ENCODE measurements around the gene MROH8. TPM values are rescaled to one million over a fixed set of nuclear protein-coding genes. Genes with fewer than 3 reads are reported as not detected.

MROH8 gene
- total RNA-seq, 6 experiments from 2014 or later, result 1.3 to 1.9 (median 1.6) TPM

DNA sequence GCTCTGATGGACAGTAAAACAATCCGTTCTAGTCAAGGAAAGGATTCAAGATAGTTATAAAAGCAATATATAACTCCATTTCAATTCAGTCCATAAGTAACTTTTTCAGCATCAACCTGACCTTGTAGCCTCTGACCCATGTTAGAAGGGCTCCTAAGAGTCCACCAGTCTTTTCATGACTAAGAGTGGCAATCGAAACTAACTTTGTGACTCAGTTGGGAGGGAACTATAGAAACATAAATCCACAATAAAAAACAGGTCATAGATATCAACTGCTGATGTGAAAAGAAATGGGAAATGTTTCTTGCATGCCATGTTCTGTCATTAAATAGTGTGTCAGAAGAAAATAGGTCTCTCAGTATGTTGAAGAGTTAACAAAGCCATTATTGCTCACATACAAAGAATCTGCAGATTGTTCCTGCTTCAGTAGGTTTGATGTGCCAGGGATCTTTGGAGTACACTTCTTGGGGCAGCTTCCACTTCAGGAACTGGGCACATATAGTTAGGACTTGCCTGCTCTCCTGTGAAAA lies 67.4 kb downstream of the MROH8 start:
- TF ChIP-seq, protein P1, sequence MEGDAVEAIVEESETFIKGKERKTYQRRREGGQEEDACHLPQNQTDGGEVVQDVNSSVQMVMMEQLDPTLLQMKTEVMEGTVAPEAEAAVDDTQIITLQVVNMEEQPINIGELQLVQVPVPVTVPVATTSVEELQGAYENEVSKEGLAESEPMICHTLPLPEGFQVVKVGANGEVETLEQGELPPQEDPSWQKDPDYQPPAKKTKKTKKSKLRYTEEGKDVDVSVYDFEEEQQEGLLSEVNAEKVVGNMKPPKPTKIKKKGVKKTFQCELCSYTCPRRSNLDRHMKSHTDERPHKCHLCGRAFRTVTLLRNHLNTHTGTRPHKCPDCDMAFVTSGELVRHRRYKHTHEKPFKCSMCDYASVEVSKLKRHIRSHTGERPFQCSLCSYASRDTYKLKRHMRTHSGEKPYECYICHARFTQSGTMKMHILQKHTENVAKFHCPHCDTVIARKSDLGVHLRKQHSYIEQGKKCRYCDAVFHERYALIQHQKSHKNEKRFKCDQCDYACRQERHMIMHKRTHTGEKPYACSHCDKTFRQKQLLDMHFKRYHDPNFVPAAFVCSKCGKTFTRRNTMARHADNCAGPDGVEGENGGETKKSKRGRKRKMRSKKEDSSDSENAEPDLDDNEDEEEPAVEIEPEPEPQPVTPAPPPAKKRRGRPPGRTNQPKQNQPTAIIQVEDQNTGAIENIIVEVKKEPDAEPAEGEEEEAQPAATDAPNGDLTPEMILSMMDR (IDR thresholded peaks at IDR 0.05), result no peak
- no peaks in the 10 kb centered on the region for H3K4me1 Mint-ChIP-seq (ENCODE audit: low read depth)
- no peak overlapping the region for H3K27ac Mint-ChIP-seq
- peaks cover 16% of the 10 kb centered on the region for H3K27me3 Mint-ChIP-seq (ENCODE audit: insufficient read depth)
- no peaks in the 10 kb centered on the region for H3K36me3 Mint-ChIP-seq (ENCODE audit: low read depth)
- DNase-seq, result no peak
- no peaks in the 10 kb centered on the region for H3K9me3 Mint-ChIP-seq
- no peak overlapping the region for H3K4me3 Mint-ChIP-seq

DNA sequence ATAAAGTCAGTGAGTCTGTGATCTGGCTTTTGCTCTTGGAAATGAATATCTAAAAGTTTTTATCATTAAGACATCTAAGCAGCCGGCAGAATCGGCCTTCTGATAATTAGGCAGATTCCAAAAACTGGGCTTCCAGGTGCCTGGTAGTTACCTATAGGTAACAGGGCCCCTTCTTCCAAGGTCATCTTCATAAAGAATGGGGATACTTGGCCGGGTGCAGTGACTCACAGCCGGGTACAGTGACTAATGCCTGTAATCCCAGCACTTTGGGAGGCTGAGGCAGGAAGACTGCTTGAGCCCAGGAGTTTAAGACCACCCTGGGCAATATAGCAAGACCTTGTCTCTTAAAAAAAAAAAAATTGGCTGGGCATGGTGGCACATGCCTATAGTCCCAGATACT lies 70.7 kb downstream of the MROH8 start:
- TF ChIP-seq, protein P1 (IDR thresholded peaks at IDR 0.05), result no peak
- Mint-ChIP-seq H3K36me3 (ENCODE audit: low read depth) (no peaks in the 10 kb centered on the region), H3K27ac (no peak overlapping the region), H3K9me3 (no peaks in the 10 kb centered on the region), H3K4me3 (no peak overlapping the region), H3K4me1 (ENCODE audit: low read depth) (no peaks in the 10 kb centered on the region), H3K27me3 (ENCODE audit: insufficient read depth) (peaks cover 12% of the 10 kb centered on the region)
- DNase-seq, result no peak

DNA sequence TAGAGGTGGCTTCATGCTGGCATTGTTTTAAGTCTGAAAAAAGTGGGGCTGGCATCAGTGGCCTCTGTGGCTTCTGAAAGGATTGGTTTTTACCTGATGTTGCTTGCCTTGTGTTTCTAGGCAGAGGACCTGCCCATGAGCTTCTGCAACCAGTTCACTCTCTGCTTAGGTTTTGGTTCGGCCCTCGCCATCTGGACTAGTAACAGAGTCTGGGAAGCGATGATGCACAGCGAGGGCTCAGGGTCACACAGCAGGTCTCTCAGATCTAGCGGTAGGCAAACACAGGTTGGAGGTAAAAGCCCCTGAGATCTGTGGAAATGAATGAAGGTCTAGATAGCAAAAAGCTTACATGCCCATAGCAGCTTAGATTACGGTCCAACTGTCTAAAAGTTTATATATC lies 76.8 kb downstream of the MROH8 start:
- no peak overlapping the region for H3K4me3 Mint-ChIP-seq
- H3K27ac Mint-ChIP-seq, result no peak overlapping the region
- H3K36me3 Mint-ChIP-seq (ENCODE audit: low read depth), result no peaks in the 10 kb centered on the region
- TF ChIP-seq, protein P1 (IDR thresholded peaks at IDR 0.05), result no peak
- no peaks in the 10 kb centered on the region for H3K9me3 Mint-ChIP-seq
- no peaks in the 10 kb centered on the region for H3K27me3 Mint-ChIP-seq (ENCODE audit: insufficient read depth)
- DNase-seq, result no peak
- H3K4me1 Mint-ChIP-seq (ENCODE audit: low read depth), result no peaks in the 10 kb centered on the region

DNA sequence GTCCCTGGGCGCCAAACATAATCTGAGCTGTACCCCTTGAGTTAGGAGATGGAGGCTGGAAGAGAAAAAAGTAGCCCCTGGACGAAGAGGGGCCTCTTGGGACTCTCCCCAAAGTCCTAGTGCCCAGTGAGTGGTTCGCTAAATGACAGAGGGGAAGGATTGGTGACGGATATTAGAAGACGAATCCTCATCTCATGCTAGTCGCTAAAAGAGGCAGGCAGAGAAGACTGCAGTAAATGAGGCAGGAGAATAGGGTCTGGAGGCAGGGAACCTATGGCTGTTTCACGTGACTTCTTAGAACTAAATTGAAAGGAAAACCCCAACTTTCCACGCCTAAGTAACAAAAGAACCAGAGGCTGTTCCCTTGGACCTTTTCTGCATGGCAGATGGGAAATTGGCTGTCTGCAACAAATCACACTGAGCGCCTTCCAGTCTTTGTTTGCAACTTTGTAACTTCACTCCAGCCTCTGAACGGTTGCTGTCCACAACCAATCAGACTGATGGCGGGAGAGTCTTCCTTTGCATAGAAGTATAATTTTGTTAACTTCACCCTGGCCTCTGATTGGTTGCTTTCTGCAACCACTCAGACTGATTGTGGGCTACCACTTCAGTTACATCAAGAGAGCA lies 82.8 kb downstream of the MROH8 start:
- H3K27me3 Mint-ChIP-seq (ENCODE audit: insufficient read depth), result no peaks in the 10 kb centered on the region
- TF ChIP-seq, protein P1 (IDR thresholded peaks at IDR 0.05), result no peak; the same call in 1 of the 2 replicates
- DNase-seq, result no peak
- H3K36me3 Mint-ChIP-seq (ENCODE audit: low read depth), result no peaks in the 10 kb centered on the region
- peak overlapping the region; percentile 98 for H3K27ac Mint-ChIP-seq
- H3K9me3 Mint-ChIP-seq, result no peaks in the 10 kb centered on the region
- peaks cover 24% of the 10 kb centered on the region for H3K4me1 Mint-ChIP-seq (ENCODE audit: low read depth)
- H3K4me3 Mint-ChIP-seq, result peak overlapping the region; percentile 98

DNA sequence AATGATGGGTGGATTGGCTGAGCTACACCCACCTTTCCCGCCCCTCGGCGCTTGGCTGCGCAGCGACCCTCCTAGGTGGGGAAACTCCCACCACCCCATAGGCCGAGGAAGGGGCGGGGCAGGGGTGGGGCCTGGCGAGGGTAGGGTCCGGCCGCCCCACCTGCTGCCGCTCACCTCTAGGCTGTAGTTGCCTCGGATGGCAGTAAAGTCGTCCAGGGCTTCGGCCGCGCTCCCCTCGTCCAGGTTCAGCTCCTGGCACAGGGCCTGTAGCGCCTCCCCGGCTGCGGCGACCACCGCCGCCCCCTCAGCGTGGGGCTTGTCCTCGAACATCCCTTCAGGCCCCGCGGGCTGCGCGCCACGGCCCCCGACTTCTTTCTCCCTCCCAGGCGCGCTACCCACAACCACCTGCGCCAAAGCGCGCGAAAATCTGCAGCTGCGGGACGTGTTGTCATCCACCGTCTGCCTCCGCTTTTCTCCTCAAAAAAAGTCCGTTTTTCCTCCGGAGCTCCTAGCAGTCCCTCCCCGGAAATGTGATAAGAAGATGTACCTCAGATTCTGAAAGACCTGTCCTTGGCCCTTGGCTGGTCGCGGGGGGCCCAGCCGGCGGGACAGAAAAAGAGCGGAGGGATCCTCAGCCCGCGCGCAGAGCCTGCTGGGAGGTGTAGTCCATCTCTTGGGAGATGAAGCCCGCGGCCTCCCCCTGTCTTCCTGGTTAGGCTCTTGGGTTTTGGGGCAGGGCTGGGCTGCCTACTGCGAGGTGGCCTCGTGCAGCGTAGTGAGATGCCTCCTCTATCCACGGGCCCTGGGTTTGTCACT lies 83.5 kb downstream of the MROH8 start, which contains the start of gene RBL1:
TSS of gene RBL1 (minus strand) at position 399 of the 816 bp plus-strand sequence. CDS start at position 330, 69 bp downstream.
- peak within 1 kb of the TSS; percentile 98 for H3K27ac Mint-ChIP-seq
- no peaks in the 10 kb centered on the region for H3K27me3 Mint-ChIP-seq (ENCODE audit: insufficient read depth)
- H3K4me1 Mint-ChIP-seq (ENCODE audit: low read depth), result peaks cover 24% of the 10 kb centered on the region
- DNase-seq, result peak; percentile 71
- H3K9me3 Mint-ChIP-seq, result no peaks in the 10 kb centered on the region
- TF ChIP-seq, protein P1 (IDR thresholded peaks at IDR 0.05), result peak; percentile 46
- H3K4me3 Mint-ChIP-seq, result peak within 1 kb of the TSS; percentile 98
- H3K36me3 Mint-ChIP-seq (ENCODE audit: low read depth), result no peaks in the 10 kb centered on the region
